OCI-LY3 (cell line): Measurements from ENCODE around the gene ICAM3.

Experiments
- H2AFZ ChIP-seq: fragments of 200-600, 300-600 bp; shearing (Covaris generic); 2 replicates; pipeline ENCODE4 v1.6.0; 2014; ENCODE audit warnings: antibody characterized with exemption, low read depth, low read length
- H3K27ac ChIP-seq: fragments of 200-600, 300-600 bp; sonication (generic); 2 replicates; pipeline ENCODE4 v1.5.1; 2014; ENCODE audit warnings: mild to moderate bottlenecking, low read length, moderate library complexity, mixed read lengths
- H3K27me3 ChIP-seq: fragments of 200-600, 300-600 bp; sonication (generic); 2 replicates; pipeline ENCODE4 v1.6.1; 2014; ENCODE audit warnings: low read depth, low read length, mixed read lengths
- H3K36me3 ChIP-seq: fragments of 200-600, 300-600 bp; sonication (generic); replicated peaks from 2 replicates; pipeline ENCODE3; 2014; ENCODE audit warnings: low read depth, low read length, mixed read lengths
- H3K4me1 ChIP-seq: fragments of 300-600, 200-600 bp; sonication (generic); 2 replicates; pipeline ENCODE4 v1.6.1; 2014; ENCODE audit warnings: low read length, mixed read lengths
- H3K4me2 ChIP-seq: fragments of 200-600, 300-600 bp; sonication (generic); 2 replicates; pipeline ENCODE4 v1.6.1; 2014; ENCODE audit warnings: low read length, mixed read lengths
- H3K4me3 ChIP-seq: fragments of 300-600, 200-600 bp; sonication (generic); 2 replicates; pipeline ENCODE4 v1.5.1; 2014; ENCODE audit warnings: antibody characterized with exemption, mild to moderate bottlenecking, low read length, moderate library complexity
- H3K79me2 ChIP-seq: fragments of 300-600, 200-600 bp; shearing (Covaris generic); 2 replicates; pipeline ENCODE4 v1.6.1; 2014; ENCODE audit warnings: mild to moderate bottlenecking, low read length, mixed read lengths
- H3K9ac ChIP-seq: fragments of 300-600, 200-600 bp; shearing (Covaris generic); 2 replicates; pipeline ENCODE4 v1.6.0; 2014; ENCODE audit warnings: mild to moderate bottlenecking, low read length, moderate library complexity
- H3K9me3 ChIP-seq: fragments of 200-600, 300-600 bp; shearing (Covaris generic); 2 replicates; pipeline ENCODE4 v1.6.1; 2014; ENCODE audit warnings: low read length, mixed read lengths; ENCODE audit not compliant: insufficient read depth
- H4K20me1 ChIP-seq: fragments of 200-600, 300-600 bp; sonication (generic); 2 replicates; pipeline ENCODE4 v1.6.1; 2016; ENCODE audit warnings: low read length, mixed read lengths; ENCODE audit not compliant: insufficient read depth
- CTCF ChIP-seq: fragments of 200-600, 300-600 bp; sonication (generic); IDR thresholded peaks from 2 replicates; pipeline ENCODE4 v1.5.1; 2014; ENCODE audit warnings: antibody characterized with exemption, low read length, low read depth
- EZH2phosphoT487 ChIP-seq: fragments of 200-600 bp; shearing (Covaris generic); IDR thresholded peaks from 2 replicates; pipeline ENCODE4 v1.6.1; 2018; ENCODE audit warnings: antibody characterized with exemption, mixed run types, low read depth

The ICAM3 gene

DNA sequence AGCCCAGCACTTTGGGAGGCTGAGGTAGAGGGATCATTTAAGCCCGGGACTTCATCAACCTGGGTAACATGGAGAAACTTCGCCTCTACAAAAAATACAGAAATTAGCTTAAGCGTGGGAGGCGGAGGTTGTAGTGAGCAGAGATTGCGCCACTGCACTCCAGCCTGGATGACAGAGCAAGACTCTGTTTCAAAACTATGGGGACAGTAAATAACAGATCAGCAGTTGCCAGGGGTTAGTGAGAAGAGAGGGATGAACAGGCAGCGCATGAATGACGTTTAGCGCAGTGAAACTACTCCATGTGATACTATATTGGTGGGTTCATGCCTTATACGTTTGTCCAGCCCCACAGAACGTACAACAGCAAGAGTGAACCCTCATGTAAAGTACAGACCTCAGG is 7.1 kb upstream of the ICAM3 start:
- Histone ChIP-seq H3K27ac (no peak overlapping the region), H2AFZ (no peak overlapping the region)
- TF ChIP-seq EZH2phosphoT487 (no peak), CTCF (no peak)

DNA sequence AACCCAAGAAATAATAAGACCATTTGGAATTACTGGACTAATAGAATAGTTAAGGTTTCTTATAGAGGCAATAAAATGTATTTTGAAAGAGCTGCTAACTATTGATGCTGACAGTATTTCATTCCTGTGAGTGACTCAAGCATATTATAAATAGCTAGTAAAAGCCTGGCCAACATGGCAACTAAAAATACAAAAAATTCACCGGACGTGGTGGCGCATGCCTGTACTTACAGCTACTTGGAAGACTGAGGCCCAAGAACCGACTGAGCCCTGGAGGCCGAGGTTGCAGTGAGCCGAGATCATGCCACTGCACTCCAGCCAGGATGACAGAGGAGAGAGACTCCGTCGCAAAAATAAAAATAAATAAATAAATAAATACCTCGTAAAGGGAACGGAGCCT is 5.4 kb upstream of the ICAM3 start:
- Histone ChIP-seq H2AFZ (no peak overlapping the region), H3K9me3 (no peaks in the 10 kb centered on the region), H3K4me3 (no peak overlapping the region), H3K36me3 (peaks cover under 1% of the 10 kb centered on the region), H3K9ac (no peak overlapping the region), H3K27me3 (no peaks in the 10 kb centered on the region), H3K79me2 (no peaks in the 10 kb centered on the region), H3K27ac (no peak overlapping the region), H3K4me2 (no peak overlapping the region), H4K20me1 (no peaks in the 10 kb centered on the region), H3K4me1 (peaks cover 5% of the 10 kb centered on the region)
- TF ChIP-seq EZH2phosphoT487: no peak
- TF ChIP-seq CTCF: no peak

More for the DNA sequence above, 7.1 kb upstream of the ICAM3 start:
- Histone ChIP-seq H3K4me2 (no peak overlapping the region), H3K4me3 (no peak overlapping the region), H3K9me3 (no peaks in the 10 kb centered on the region), H3K9ac (no peak overlapping the region), H3K36me3 (peaks cover 9% of the 10 kb centered on the region), H3K4me1 (no peaks in the 10 kb centered on the region), H3K27me3 (no peaks in the 10 kb centered on the region), H4K20me1 (no peaks in the 10 kb centered on the region), H3K79me2 (no peaks in the 10 kb centered on the region)

DNA sequence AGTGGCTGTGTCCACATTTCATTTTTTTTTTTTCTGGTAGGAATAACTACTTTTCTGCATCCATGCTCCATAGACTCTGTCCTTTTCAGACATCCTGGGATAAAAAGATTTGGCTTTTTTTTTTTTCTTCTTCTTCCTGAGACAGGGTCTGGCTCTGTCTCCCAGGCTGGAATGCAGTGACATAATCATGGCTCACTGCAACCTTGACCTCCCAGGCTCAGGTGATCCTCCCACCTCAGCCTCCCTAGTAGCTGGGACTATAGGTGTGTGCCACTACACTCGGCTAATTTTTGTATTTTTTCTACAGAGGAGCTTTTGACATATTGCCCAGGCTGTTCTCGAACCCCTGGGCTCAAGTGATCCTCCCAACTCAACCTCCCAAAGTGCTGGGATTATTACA is 4.1 kb upstream of the ICAM3 start:
- Histone ChIP-seq H3K27me3 (no peaks in the 10 kb centered on the region), H3K4me2 (no peak overlapping the region), H3K9me3 (no peaks in the 10 kb centered on the region), H3K4me1 (peaks cover 15% of the 10 kb centered on the region), H3K4me3 (no peak overlapping the region), H3K79me2 (peaks cover 8% of the 10 kb centered on the region), H4K20me1 (no peaks in the 10 kb centered on the region), H3K36me3 (no peaks in the 10 kb centered on the region), H3K9ac (no peak overlapping the region), H3K27ac (no peak overlapping the region), H2AFZ (no peak overlapping the region)
- no peak for TF ChIP-seq EZH2phosphoT487
- no peak for TF ChIP-seq CTCF

GRCh38 chr19:10339977-10340376 is 553 bp upstream of the ICAM3 start:
- Histone ChIP-seq H2AFZ (peak overlapping the region; percentile 43; the same call in 1 of the 2 replicates), H3K9me3 (no peaks in the 10 kb centered on the region), H3K27me3 (no peaks in the 10 kb centered on the region), H3K36me3 (peaks cover 7% of the 10 kb centered on the region), H3K4me1 (peaks cover 25% of the 10 kb centered on the region), H3K4me3 (peak overlapping the region; percentile 78), H4K20me1 (no peaks in the 10 kb centered on the region), H3K9ac (peak overlapping the region; percentile 77; the same call in 1 of the 2 replicates), H3K4me2 (peak overlapping the region; percentile 98), H3K79me2 (peaks cover 11% of the 10 kb centered on the region), H3K27ac (peak overlapping the region; percentile 47)
- TF ChIP-seq CTCF: no peak
- no peak for TF ChIP-seq EZH2phosphoT487
